Fibroblast of skin of left quadriceps (primary cell): ENCODE results near the gene SPATC1L.

Experiments
- DNase-seq, 2 experiments: peaks; one replicate each; pipeline ENCODE4 v3.0.0-alpha.2; 2013; ENCODE audit warnings: low read depth in 2 of 2

The SPATC1L gene

GRCh38 chr21:46131838-46132651 is 52.2 kb downstream of the SPATC1L start:
- no peak for DNase-seq

- no peak for DNase-seq
Observed at GRCh38 chr21:46131588-46131837, 52.7 kb downstream of the SPATC1L start.

- DNase-seq = no peak
Observed at GRCh38 chr21:46130831-46131587, 53.2 kb downstream of the SPATC1L start.

- DNase-seq = no peak
Observed at GRCh38 chr21:46129846-46130651, 54.2 kb downstream of the SPATC1L start.

GRCh38 chr21:46128933-46129571 is 55.2 kb downstream of the SPATC1L start:
- DNase-seq = no peak

GRCh38 chr21:46128106-46128932 is 55.9 kb downstream of the SPATC1L start:
- DNase-seq = no peak

- no peak for DNase-seq
Observed at GRCh38 chr21:46127239-46128105, 56.8 kb downstream of the SPATC1L start.

GRCh38 chr21:46126309-46127238 is 57.7 kb downstream of the SPATC1L start:
- no peak for DNase-seq

- DNase-seq = no peak
Observed at GRCh38 chr21:46125846-46126301, 58.4 kb downstream of the SPATC1L start.

- no peak for DNase-seq
Observed at GRCh38 chr21:46124926-46125845, 59.1 kb downstream of the SPATC1L start.

- no peak for DNase-seq
Observed at GRCh38 chr21:46124083-46124925, 60.0 kb downstream of the SPATC1L start.

- DNase-seq = no peak
Observed at GRCh38 chr21:46122758-46123683, 61.2 kb downstream of the SPATC1L start.

- DNase-seq = no peak
Observed at GRCh38 chr21:46122237-46122671, 62.0 kb downstream of the SPATC1L start.

GRCh38 chr21:46121286-46122221 is 62.7 kb downstream of the SPATC1L start:
- no peak for DNase-seq
